Stimulated activated CD8-positive, alpha-beta memory T cell treated with anti-CD3 and anti-CD28 coated beads, Interleukin-4, amount 100 ng/mL, for 1 hour (primary cell): ENCODE measurements around the gene TRABD2B.

Experiments
- DNase-seq, 2 donors: peaks; one replicate each; pipeline ENCODE4 v3.0.0-alpha.2; 2020; ENCODE audit warnings: low read depth in 2 of 2, low spot score in 1 of 2

TRABD2B gene

GRCh38 chr1:47711184-47711847, 285.9 kb downstream of the TRABD2B start:
- DNase-seq, result no peak
